PC-9 (cell line): ENCODE measurements around the gene PARK7. TPM values are rescaled to one million over a fixed set of nuclear protein-coding genes. Genes with fewer than 3 reads are reported as not detected.
"Not testable (repeated sequence)": the region's sequence is repeated elsewhere in the genome, so short reads cannot be mapped to it uniquely, and the experiment has no call there.

Source experiments
- BruUV-seq: library from RNA; stranded (reverse); fragments of 400-500 nt; replicated peaks from 2 replicates; lab custom pipeline; 2021; lab: Mats Ljungman, UMichigan
- CTCF ChIA-PET: fragments of 300-600 bp; sonication (Branson Sonifier 250); formaldehyde crosslinking; loops from one replicate; lab custom pipeline; 2022; ENCODE audit warnings: antibody characterized with exemption; lab: Charles Lee
- POLR2A ChIA-PET: fragments of 300-600 bp; sonication (Branson Sonifier 250); formaldehyde crosslinking; loops from one replicate; lab custom pipeline; 2022; ENCODE audit warnings: antibody characterized with exemption; ENCODE audit not compliant: unreplicated experiment; lab: Charles Lee
- DNase-seq, 2 experiments: peaks; one replicate each; pipeline versions ENCODE4 v3.0.0 to v3.0.0-alpha.2; 2015 to 2022; ENCODE audit warnings: mixed read lengths in 1 of 2
- H2AFZ ChIP-seq: fragments of 200-600 bp; sonication (generic); 2 replicates; pipeline ENCODE4 v1.8.1; 2017; ENCODE audit warnings: antibody characterized with exemption
- H3F3A ChIP-seq: fragments of 200-600 bp; sonication (generic); 2 replicates; pipeline ENCODE4 v1.8.1; 2017; ENCODE audit warnings: antibody characterized with exemption, mild to moderate bottlenecking, low read depth; ENCODE audit not compliant: insufficient read depth
- H3K27ac ChIP-seq: fragments of 200-600 bp; sonication (generic); 2 replicates; pipeline ENCODE4 v1.6.1; 2016; ENCODE audit warnings: mixed run types
- H3K27me3 ChIP-seq: fragments of 200-600 bp; sonication (generic); 2 replicates; pipeline ENCODE4 v1.6.1; 2016; ENCODE audit warnings: low read depth, mixed run types; ENCODE audit not compliant: insufficient read depth
- H3K36me3 ChIP-seq: fragments of 200-600 bp; sonication (generic); 2 replicates; pipeline ENCODE4 v1.6.1; 2016; ENCODE audit warnings: low read depth, mixed run types
- H3K4me1 ChIP-seq: fragments of 200-600 bp; sonication (generic); replicated peaks from 2 replicates; pipeline ENCODE4 v1.6.1; 2016; ENCODE audit warnings: mixed run types; ENCODE audit not compliant: insufficient read depth
- H3K4me2 ChIP-seq: fragments of 200-600 bp; sonication (generic); 2 replicates; pipeline ENCODE4 v1.6.1; 2017; ENCODE audit warnings: mixed run types
- H3K4me3 ChIP-seq: fragments of 200-600 bp; sonication (generic); 2 replicates; pipeline ENCODE4 v1.6.1; 2016; ENCODE audit warnings: mixed run types
- H3K79me2 ChIP-seq: fragments of 200-600 bp; sonication (generic); 2 replicates; pipeline ENCODE4 v1.6.1; 2017; ENCODE audit warnings: low read depth, mixed run types
- H3K9me2 ChIP-seq: fragments of 200-600 bp; sonication (generic); 2 replicates; pipeline ENCODE4 v1.8.1; 2017; ENCODE audit warnings: mild to moderate bottlenecking; ENCODE audit not compliant: insufficient read depth
- H3K9me3 ChIP-seq: fragments of 200-600 bp; sonication (generic); 2 replicates; pipeline ENCODE4 v1.8.1; 2016; ENCODE audit warnings: low read depth; ENCODE audit not compliant: insufficient read depth
- H4K20me1 ChIP-seq: fragments of 200-600 bp; sonication (generic); 2 replicates; pipeline ENCODE4 v1.8.1; 2017; ENCODE audit not compliant: insufficient read depth
- CTCF ChIP-seq: fragments of 200-600 bp; sonication (generic); conservative IDR thresholded peaks from 2 replicates; pipeline ENCODE4 v1.6.1; 2017; ENCODE audit warnings: mixed run types, antibody characterized with exemption, mild to moderate bottlenecking, moderate library complexity
- EZH2 ChIP-seq: fragments of 200-600 bp; sonication (generic); IDR thresholded peaks from 2 replicates; pipeline ENCODE4 v1.8.0; 2017; ENCODE audit warnings: antibody characterized with exemption, low read depth
- intact Hi-C: fragments of 100-400 bp; cut with micrococcal nuclease; formaldehyde crosslinking; loops from one replicate; pipeline ENCODE4 v1.10.0; 2022; ENCODE audit not compliant: unreplicated experiment
- total RNA-seq: library from RNA; stranded (reverse); gene quantifications from 2 replicates; pipeline ENCODE4 v1.2.3, GENCODE V29; 2021

PARK7 gene
- total RNA-seq, 1 experiment from 2014 or later = 291 TPM

- CTCF ChIA-PET = interaction anchor here (1.1 kb wide), 1 partner anchor 50 kb away, joined by 3 read pairs; no protein-coding TSS in a partner anchor
- peak overlapping the region; percentile 52; the same call in 1 of the 2 replicates for H3K27ac ChIP-seq
Measured at GRCh38 chr1:7962636-7963377, 1.3 kb downstream of the PARK7 start.

GRCh38 chr1:7963378-7963730 is 1.8 kb downstream of the PARK7 start:
- H3K4me2 ChIP-seq = peak overlapping the region; percentile 92; the same call in 1 of the 2 replicates

More at GRCh38 chr1:7962636-7963377, 1.3 kb downstream of the PARK7 start:
- peak overlapping the region; percentile 92 for H3K4me2 ChIP-seq
- POLR2A ChIA-PET = interaction anchor here (0.6 kb wide), 1 partner anchor 12 kb away, joined by 6 read pairs; no protein-coding TSS in a partner anchor
- intact Hi-C loops = loop anchor here (5.0 to 10.0 kb wide), 2 partner anchors 296 to 1022 kb away; no protein-coding TSS in a partner anchor
- no peaks in the 10 kb centered on the region for H3K9me3 ChIP-seq
- no peaks in the 10 kb centered on the region for H3K9me2 ChIP-seq
- no peak for TF ChIP-seq EZH2
- no peak for TF ChIP-seq CTCF
- no peaks in the 10 kb centered on the region for H3K27me3 ChIP-seq
- no peak overlapping the region for H2AFZ ChIP-seq
- peaks cover 15% of the 10 kb centered on the region for H3K4me1 ChIP-seq
- H3K79me2 ChIP-seq = peaks cover 56% of the 10 kb centered on the region
- DNase-seq = no peak
- peaks cover 18% of the 10 kb centered on the region; the same call in 1 of the 2 replicates for H3K36me3 ChIP-seq
- peaks cover 3% of the 10 kb centered on the region; the same call in 1 of the 2 replicates for H4K20me1 ChIP-seq
- peak overlapping the region; percentile 96 for H3K4me3 ChIP-seq
- H3F3A ChIP-seq = peaks cover 14% of the 10 kb centered on the region; the same call in 1 of the 2 replicates
- no TSS peak for BruUV-seq

GRCh38 chr1:7963841-7964240 is 2.3 kb downstream of the PARK7 start:
- POLR2A ChIA-PET, H4K20me1 ChIP-seq, H3K27ac ChIP-seq, H3K4me3 ChIP-seq, BruUV-seq, H3K27me3 ChIP-seq, H3K9me3 ChIP-seq, H3K4me2 ChIP-seq, H3K9me2 ChIP-seq, H2AFZ ChIP-seq, DNase-seq, CTCF ChIA-PET: not testable (repeated sequence)
- peaks cover 19% of the 10 kb centered on the region; the same call in 1 of the 2 replicates for H3K36me3 ChIP-seq
- peaks cover 14% of the 10 kb centered on the region; the same call in 1 of the 2 replicates for H3F3A ChIP-seq
- intact Hi-C loops = loop anchor here (5.0 to 10.0 kb wide), 2 partner anchors 297 to 1021 kb away; no protein-coding TSS in a partner anchor
- H3K4me1 ChIP-seq = peaks cover 15% of the 10 kb centered on the region
- H3K79me2 ChIP-seq = peaks cover 56% of the 10 kb centered on the region

More at GRCh38 chr1:7963378-7963730, 1.8 kb downstream of the PARK7 start:
- H3K9me3 ChIP-seq, H4K20me1 ChIP-seq, H3K27me3 ChIP-seq, POLR2A ChIA-PET, CTCF ChIA-PET, H3K4me3 ChIP-seq, DNase-seq, H2AFZ ChIP-seq, H3K27ac ChIP-seq, H3K9me2 ChIP-seq, BruUV-seq: not testable (repeated sequence)
- Histone ChIP-seq H3K4me1 (peaks cover 15% of the 10 kb centered on the region), H3K79me2 (peaks cover 56% of the 10 kb centered on the region), H3K36me3 (peaks cover 18% of the 10 kb centered on the region; the same call in 1 of the 2 replicates), H3F3A (peaks cover 14% of the 10 kb centered on the region; the same call in 1 of the 2 replicates)
- intact Hi-C loops = loop anchor here (5.0 to 10.0 kb wide), 2 partner anchors 296 to 1021 kb away; no protein-coding TSS in a partner anchor

DNA sequence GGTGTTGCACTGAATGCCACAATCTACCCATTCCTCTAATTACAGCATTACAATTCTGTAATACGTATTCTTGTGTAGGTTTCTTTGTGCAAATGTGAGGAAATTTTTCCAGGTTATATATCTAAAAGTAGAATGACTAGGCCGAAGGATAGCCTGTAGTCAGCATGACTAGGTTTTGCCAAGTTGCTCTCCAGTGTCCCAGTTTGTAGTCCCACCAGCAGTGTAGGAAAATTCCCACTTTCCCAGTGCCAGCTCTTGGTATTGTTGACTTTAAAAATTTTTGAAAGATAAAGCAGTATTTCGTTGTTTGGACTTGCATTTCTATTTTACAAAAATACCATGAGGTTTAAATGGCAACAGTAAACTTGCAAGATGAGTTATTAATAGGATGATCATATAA is 3.0 kb downstream of the PARK7 start:
- peaks cover 13% of the 10 kb centered on the region for H3K4me1 ChIP-seq
- no peaks in the 10 kb centered on the region for H3K9me3 ChIP-seq
- CTCF ChIA-PET = no interaction called here
- BruUV-seq = no TSS peak
- H3F3A ChIP-seq = peaks cover 14% of the 10 kb centered on the region; the same call in 1 of the 2 replicates
- TF ChIP-seq CTCF = no peak
- TF ChIP-seq EZH2 = no peak
- intact Hi-C loops = loop anchor here (5.0 to 10.0 kb wide), 2 partner anchors 297 to 1020 kb away; no protein-coding TSS in a partner anchor
- no peaks in the 10 kb centered on the region for H3K27me3 ChIP-seq
- H3K79me2 ChIP-seq = peaks cover 56% of the 10 kb centered on the region
- no peak overlapping the region for H2AFZ ChIP-seq
- no peak overlapping the region for H3K27ac ChIP-seq
- H3K4me3 ChIP-seq = no peak overlapping the region
- peaks cover 3% of the 10 kb centered on the region; the same call in 1 of the 2 replicates for H4K20me1 ChIP-seq
- H3K4me2 ChIP-seq = no peak overlapping the region
- DNase-seq = no peak
- H3K36me3 ChIP-seq = peaks cover 25% of the 10 kb centered on the region; the same call in 1 of the 2 replicates
- H3K9me2 ChIP-seq = no peaks in the 10 kb centered on the region
- POLR2A ChIA-PET = interaction anchor here (0.6 kb wide), 1 partner anchor 78 kb away, joined by 7 read pairs; no protein-coding TSS in a partner anchor
